NT2/D1 (cell line): ENCODE results near the gene MRPL54.

Experiments used
- SUZ12 ChIP-seq: IDR thresholded peaks from 2 replicates; pipeline ENCODE4 v1.6.1; 2011; ENCODE audit not compliant: insufficient read length, insufficient read depth; ENCODE audit errors: extremely low read depth
- YY1 ChIP-seq: IDR thresholded peaks from 2 replicates; pipeline ENCODE4 v1.6.1; 2011; ENCODE audit not compliant: insufficient read length, insufficient read depth
- ZNF274 ChIP-seq: IDR thresholded peaks from 2 replicates; pipeline ENCODE4 v1.6.1; 2011; ENCODE audit warnings: mild to moderate bottlenecking, low read depth, low read length

GRCh38 chr19:3778899-3779723, 16.6 kb downstream of the MRPL54 start:
- TF ChIP-seq SUZ12 (no peak), YY1 (no peak), ZNF274 (no peak)
